Cardiac fibroblast (primary cell): ENCODE measurements around the gene GFOD1.

Experiments
- DNase-seq, 2 donors: peaks; one replicate each; pipeline versions ENCODE4 v3.0.0 to v3.0.0-alpha.2; 2010; ENCODE audit warnings: low read depth in 2 of 2
- H3K4me3 ChIP-seq, 2 donors: replicated peaks in 1 of 2; 1 replicate in 1 of 2; 2 replicates in 1 of 2; pipeline ENCODE4 v1.5.1; 2011; ENCODE audit warnings: low read depth in 2 of 2, low read length in 2 of 2, mild to moderate bottlenecking in 2 of 2, moderate library complexity in 1 of 2
- TF ChIP-seq, protein P1 (sequence below): IDR thresholded peaks from one replicate; pipeline ENCODE4 v1.5.1; 2011; ENCODE audit warnings: low read depth, mild to moderate bottlenecking, low read length, inconsistent platforms

The GFOD1 gene

GRCh38 chr6:13493147-13493546 lies 5.7 kb upstream of the GFOD1 start:
- TF ChIP-seq, protein P1, sequence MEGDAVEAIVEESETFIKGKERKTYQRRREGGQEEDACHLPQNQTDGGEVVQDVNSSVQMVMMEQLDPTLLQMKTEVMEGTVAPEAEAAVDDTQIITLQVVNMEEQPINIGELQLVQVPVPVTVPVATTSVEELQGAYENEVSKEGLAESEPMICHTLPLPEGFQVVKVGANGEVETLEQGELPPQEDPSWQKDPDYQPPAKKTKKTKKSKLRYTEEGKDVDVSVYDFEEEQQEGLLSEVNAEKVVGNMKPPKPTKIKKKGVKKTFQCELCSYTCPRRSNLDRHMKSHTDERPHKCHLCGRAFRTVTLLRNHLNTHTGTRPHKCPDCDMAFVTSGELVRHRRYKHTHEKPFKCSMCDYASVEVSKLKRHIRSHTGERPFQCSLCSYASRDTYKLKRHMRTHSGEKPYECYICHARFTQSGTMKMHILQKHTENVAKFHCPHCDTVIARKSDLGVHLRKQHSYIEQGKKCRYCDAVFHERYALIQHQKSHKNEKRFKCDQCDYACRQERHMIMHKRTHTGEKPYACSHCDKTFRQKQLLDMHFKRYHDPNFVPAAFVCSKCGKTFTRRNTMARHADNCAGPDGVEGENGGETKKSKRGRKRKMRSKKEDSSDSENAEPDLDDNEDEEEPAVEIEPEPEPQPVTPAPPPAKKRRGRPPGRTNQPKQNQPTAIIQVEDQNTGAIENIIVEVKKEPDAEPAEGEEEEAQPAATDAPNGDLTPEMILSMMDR: no peak

DNA sequence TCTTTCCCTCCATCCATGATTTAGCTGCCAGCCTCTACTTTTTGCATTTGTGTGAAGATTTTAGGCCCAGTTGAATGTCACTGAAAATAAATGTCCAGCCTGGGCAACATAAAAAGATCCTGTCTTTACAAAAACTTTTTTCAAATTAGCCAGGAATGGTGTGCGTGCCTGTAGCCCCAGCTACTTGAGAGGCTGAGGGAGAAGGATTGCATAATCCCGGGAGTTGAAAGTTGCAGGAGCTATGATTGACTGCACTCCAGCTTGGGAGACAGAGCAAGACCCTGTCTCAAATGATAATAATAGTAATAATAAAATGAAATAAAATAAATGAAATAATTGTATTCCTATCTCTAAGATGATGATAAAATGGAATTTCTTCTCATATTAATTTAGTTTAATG lies 5.0 kb upstream of the GFOD1 start:
- no peak for DNase-seq
- TF ChIP-seq, protein P1: no peak
- H3K4me3 ChIP-seq: no peak overlapping the region

More at GRCh38 chr6:13493147-13493546, 5.7 kb upstream of the GFOD1 start:
- no peak for DNase-seq
- no peak overlapping the region for H3K4me3 ChIP-seq

GRCh38 chr6:13491538-13491937 lies 4.1 kb upstream of the GFOD1 start:
- no peak for DNase-seq
- TF ChIP-seq, protein P1: no peak
- H3K4me3 ChIP-seq: no peak overlapping the region

GRCh38 chr6:13490402-13490801 lies 3.0 kb upstream of the GFOD1 start:
- no peak overlapping the region for H3K4me3 ChIP-seq
- no peak for DNase-seq
- TF ChIP-seq, protein P1: no peak

GRCh38 chr6:13488896-13489237 lies 1.5 kb upstream of the GFOD1 start:
- no peak for DNase-seq
- TF ChIP-seq, protein P1: no peak
- no peak overlapping the region for H3K4me3 ChIP-seq

GRCh38 chr6:13488015-13488895 lies 855 bp upstream of the GFOD1 start:
- peak; percentile 55 to 61 for DNase-seq
- peak overlapping the region; percentile 51 to 52 for H3K4me3 ChIP-seq
- TF ChIP-seq, protein P1: no peak

DNA sequence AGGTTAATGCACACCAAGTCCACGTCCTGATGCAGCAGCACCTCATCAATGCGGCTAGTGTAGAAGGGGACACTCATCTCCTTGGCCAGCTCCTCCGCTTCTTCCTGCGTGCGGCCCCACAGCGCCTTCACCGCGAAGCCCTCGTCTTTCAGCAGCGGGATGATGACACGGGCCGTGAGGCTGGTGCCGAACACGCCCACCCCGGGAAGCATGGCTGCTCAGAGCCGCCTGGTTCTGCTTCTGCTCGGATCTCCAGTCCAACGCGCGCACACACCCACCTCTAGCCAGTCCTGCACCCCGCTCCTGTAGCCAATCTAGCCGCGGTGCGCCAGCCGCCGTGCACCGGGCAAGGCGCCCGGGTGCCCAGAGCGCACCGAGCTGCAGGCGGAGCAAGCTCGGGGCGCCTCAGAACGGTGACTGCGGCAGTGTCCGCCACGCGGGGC lies 700 bp downstream of the GFOD1 start:
- TF ChIP-seq, protein P1: no peak
- H3K4me3 ChIP-seq: peak overlapping the region; percentile 78 to 93
- DNase-seq: peak; percentile 63 to 71
